ENCODE results near the gene AQP5. TPM values are rescaled to one million over a fixed set of nuclear protein-coding genes. Genes with fewer than 3 reads are reported as not detected.

AQP5 gene
- total and polyA plus RNA-seq, 2 donors (not counting 3 experiments of a cell fraction or from before 2014, with no cell fraction given) = 0.95 to 2.3 TPM

- Histone ChIP-seq H3K9ac (replicated peaks; ENCODE audit: extremely low read depth, insufficient read depth, low read length) (no peak overlapping the region), H3K4me3 (replicated peaks in 1 of 3; ENCODE audit: insufficient read depth in 1 of 3, low read depth in 1 of 3, low read length in 3 of 3) (no peak overlapping the region), H3K27me3 (ENCODE audit: control insufficient read depth in 2 of 2, insufficient read depth in 2 of 2, low read length in 2 of 2) (no peaks in the 10 kb centered on the region), H2AFZ (ENCODE audit: low read depth, low read length) (no peak overlapping the region), H3K27ac (ENCODE audit: insufficient read depth, low read depth, low read length) (no peak overlapping the region), H3K36me3 (ENCODE audit: control insufficient read depth in 2 of 2, extremely low read depth in 1 of 2, insufficient read depth in 2 of 2, low read length in 2 of 2) (peaks cover 0 to 3% of the 10 kb centered on the region in 2 experiments), H3K9me1 (replicated peaks; ENCODE audit: control insufficient read depth, extremely low read depth, insufficient read depth, low read length) (no peaks in the 10 kb centered on the region), H4K20me1 (replicated peaks; ENCODE audit: control insufficient read depth, extremely low read depth, insufficient read depth, low read length) (no peaks in the 10 kb centered on the region), H3K4me2 (ENCODE audit: insufficient read depth, low read length) (no peak overlapping the region), H3K79me2 (ENCODE audit: control insufficient read depth, insufficient read depth, low read length) (peaks cover 59% of the 10 kb centered on the region), H3K4me1 (ENCODE audit: control insufficient read depth, extremely low read depth, insufficient read depth, low read length) (peaks cover 7% of the 10 kb centered on the region), H3K9me3 (replicated peaks; ENCODE audit: control insufficient read depth, insufficient read depth, low read length) (no peaks in the 10 kb centered on the region)
- no peak for DNase-seq (ENCODE audit: low read depth, low spot score)
- POLR2A ChIA-PET = no interaction called here
- dilution Hi-C loops (cut with MboI; ENCODE audit: extremely low pct_ligation_motif_present, low sequenced_read_pairs) (no loop called here), intact Hi-C loops (cut with micrococcal nuclease) (no loop called here)
- no peak for FAIRE-seq
- no TSS peak for BruUV-seq (replicated peaks)
- TF ChIP-seq MYC (IDR thresholded peaks at IDR 0.05; ENCODE audit: low read depth, low read length) = no peak
- TF ChIP-seq CTCF (IDR thresholded peaks at IDR 0.05; ENCODE audit: extremely low read depth in 1 of 2, insufficient read depth in 1 of 2, low read depth in 1 of 2, low read length in 2 of 2) = no peak
- no peak for TF ChIP-seq EZH2 (IDR thresholded peaks at IDR 0.05; ENCODE audit: borderline replicate concordance, low read depth, low read length, severe bottlenecking)
- TF ChIP-seq MAX (IDR thresholded peaks at IDR 0.05; ENCODE audit: insufficient read depth, insufficient read length) = no peak
- TF ChIP-seq GATA2 (IDR thresholded peaks at IDR 0.05; ENCODE audit: insufficient read depth, insufficient read length, low read depth, low read length) = no peak
- TF ChIP-seq JUN (IDR thresholded peaks at IDR 0.05; ENCODE audit: borderline replicate concordance, insufficient read depth, insufficient read length, low read depth) = no peak
- TF ChIP-seq FOS (IDR thresholded peaks at IDR 0.05; ENCODE audit: borderline replicate concordance, insufficient read depth, low read length) = no peak
- no peak for TF ChIP-seq POLR2AphosphoS5 (IDR thresholded peaks at IDR 0.05; ENCODE audit: insufficient read depth, low read depth, low read length)
- TF ChIP-seq POLR2A (IDR thresholded peaks at IDR 0.05; ENCODE audit: low read depth, low read length) = no peak
- CTCF ChIA-PET = interaction anchor here (1.2 to 1.7 kb wide), 4 partner anchors 11 to 667 kb away, joined by 3 to 5 read pairs (median 4); no protein-coding TSS in a partner anchor
Observed at GRCh38 chr12:50014342-50014741, 52.7 kb downstream of the AQP5 start.

Other genes with a start within 250 kb of the AQP5 start
- 393 and 395 TPM in 2 replicates for gene TMBIM6, start 220.3 kb upstream of the AQP5 start, total RNA-seq
- 545 and 579 TPM in 2 replicates for gene TMBIM6, start 220.3 kb upstream of the AQP5 start, polyA plus RNA-seq
- 46.1 and 52.1 TPM in 2 replicates for gene NCKAP5L, start 133.5 kb upstream of the AQP5 start, total RNA-seq
- gene NCKAP5L, start 133.5 kb upstream of the AQP5 start, polyA plus RNA-seq = 17.4 and 22.7 TPM in 2 replicates
- gene BCDIN3D, start 118.8 kb upstream of the AQP5 start, total RNA-seq = 2.5 and 3.1 TPM in 2 replicates
- 1.8 TPM in 2 replicates for gene BCDIN3D, start 118.8 kb upstream of the AQP5 start, polyA plus RNA-seq
- gene FAIM2, start 58.0 kb upstream of the AQP5 start, total RNA-seq = 0.12 TPM in 1 of 2 replicates, not detected in the other
- gene FAIM2, start 58.0 kb upstream of the AQP5 start, polyA plus RNA-seq = 0.01 and 0.22 TPM in 2 replicates
- not detected in 2 replicates for gene AQP2, start 11.1 kb upstream of the AQP5 start, total RNA-seq
- gene AQP2, start 11.1 kb upstream of the AQP5 start, polyA plus RNA-seq = not detected in 2 replicates
- gene AQP6, start 11.1 kb downstream of the AQP5 start, total RNA-seq = not detected in 2 replicates
- 0.04 TPM in 1 of 2 replicates, not detected in the other for gene AQP6, start 11.1 kb downstream of the AQP5 start, polyA plus RNA-seq
- gene RACGAP1, start 63.6 kb downstream of the AQP5 start, total RNA-seq = 56.3 and 62.9 TPM in 2 replicates
- gene RACGAP1, start 63.6 kb downstream of the AQP5 start, polyA plus RNA-seq = 15.4 and 16.5 TPM in 2 replicates
- gene ASIC1, start 95.7 kb downstream of the AQP5 start, total RNA-seq = 0.53 and 0.55 TPM in 2 replicates
- gene ASIC1, start 95.7 kb downstream of the AQP5 start, polyA plus RNA-seq = 0.66 and 0.75 TPM in 2 replicates
- 86.6 and 101 TPM in 2 replicates for gene SMARCD1, start 123.5 kb downstream of the AQP5 start, total RNA-seq
- 94.2 and 94.3 TPM in 2 replicates for gene SMARCD1, start 123.5 kb downstream of the AQP5 start, polyA plus RNA-seq
- gene GPD1, start 142.1 kb downstream of the AQP5 start, total RNA-seq = 0.48 TPM in 1 of 2 replicates, not detected in the other
- 0.07 and 0.10 TPM in 2 replicates for gene GPD1, start 142.1 kb downstream of the AQP5 start, polyA plus RNA-seq
- gene COX14, start 150.4 kb downstream of the AQP5 start, total RNA-seq = 40.0 and 40.3 TPM in 2 replicates
- gene COX14, start 150.4 kb downstream of the AQP5 start, polyA plus RNA-seq = 106 and 114 TPM in 2 replicates
- 60.4 and 66.4 TPM in 2 replicates for gene CERS5, start 205.5 kb downstream of the AQP5 start, total RNA-seq
- 108 and 118 TPM in 2 replicates for gene CERS5, start 205.5 kb downstream of the AQP5 start, polyA plus RNA-seq

Data from endothelial cell of umbilical vein (primary cell).